HG03442 (cell line): ENCODE data around the gene MORC1.

ENCODE experiments used
- ATAC-seq: cut with Tn5 transposase; IDR thresholded peaks from one replicate; pipeline ENCODE4 v1.9.1; 2021; ENCODE audit warnings: mild to moderate bottlenecking, moderate library complexity; ENCODE audit not compliant: unreplicated experiment

The MORC1 gene

GRCh38 chr3:109033000-109033660, 84.8 kb downstream of the MORC1 start:
- ATAC-seq = no peak

- no peak for ATAC-seq
Measured at GRCh38 chr3:109028753-109029152, 89.2 kb downstream of the MORC1 start.

DNA sequence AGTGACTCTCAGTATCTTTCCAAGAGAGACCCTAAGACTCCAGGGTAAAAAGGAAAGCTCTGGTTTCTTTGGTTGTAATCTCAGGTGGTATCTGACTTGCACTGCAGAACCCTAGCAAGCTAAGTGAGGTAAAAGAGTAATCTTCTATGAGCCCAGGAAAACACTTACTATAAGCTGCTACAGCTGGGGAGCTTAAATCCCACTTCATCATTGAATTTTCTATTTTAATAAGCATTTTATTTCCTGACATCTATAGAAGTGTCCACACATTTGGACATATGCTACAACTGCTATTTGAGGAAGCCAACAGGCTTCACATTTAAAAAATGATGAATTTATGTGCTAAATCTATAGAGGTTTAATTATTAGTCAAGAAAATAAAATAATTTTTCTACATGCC, 91.1 kb downstream of the MORC1 start:
- no peak for ATAC-seq

GRCh38 chr3:109025896-109026295, 92.0 kb downstream of the MORC1 start:
- ATAC-seq = no peak

DNA sequence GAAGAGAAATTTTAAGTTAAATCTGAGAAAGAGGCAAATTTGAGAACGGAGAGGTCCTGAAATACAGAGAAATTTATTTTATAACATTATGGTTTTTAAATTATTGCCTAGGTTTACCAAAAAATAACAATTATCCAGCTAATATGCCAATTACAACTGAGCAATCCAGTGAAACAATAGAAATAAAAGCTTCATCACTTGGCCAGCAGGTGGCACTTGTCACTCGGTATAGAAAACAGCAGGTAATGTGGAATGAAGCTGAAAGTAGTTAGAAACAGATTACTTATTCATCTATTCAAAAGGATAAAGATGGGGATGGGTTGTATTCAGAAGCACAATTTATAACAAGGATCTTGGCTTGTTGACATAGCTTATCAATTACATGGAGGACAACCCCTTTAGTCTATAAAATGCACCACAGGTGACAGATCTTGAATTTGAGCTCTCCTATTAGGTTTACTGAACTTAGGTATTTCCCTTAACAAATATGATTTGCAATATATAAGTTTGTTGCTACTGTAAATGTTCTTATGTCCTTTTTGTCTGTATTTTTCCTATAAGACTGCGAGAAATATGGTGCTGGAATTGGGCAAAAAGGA, 94.2 kb downstream of the MORC1 start:
- peak; percentile 85 for ATAC-seq

DNA sequence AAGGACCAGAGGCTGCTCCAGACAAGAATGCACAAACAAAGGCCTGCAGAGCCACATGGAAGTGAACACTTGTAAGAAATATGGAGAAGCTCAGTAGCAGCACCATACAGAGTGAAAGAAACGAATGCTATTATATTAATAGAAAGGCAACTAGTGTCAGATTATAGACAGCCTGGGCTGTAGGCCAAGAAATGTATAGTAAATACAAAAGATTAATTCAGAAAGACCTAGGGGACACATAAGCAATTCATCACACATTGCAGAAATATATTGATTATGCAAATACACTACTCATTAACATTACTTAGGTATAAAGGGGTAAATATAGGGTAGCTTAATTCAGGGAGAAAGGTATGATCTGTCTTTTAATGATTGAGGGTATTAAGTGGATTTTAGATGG, 94.8 kb downstream of the MORC1 start:
- ATAC-seq = no peak

DNA sequence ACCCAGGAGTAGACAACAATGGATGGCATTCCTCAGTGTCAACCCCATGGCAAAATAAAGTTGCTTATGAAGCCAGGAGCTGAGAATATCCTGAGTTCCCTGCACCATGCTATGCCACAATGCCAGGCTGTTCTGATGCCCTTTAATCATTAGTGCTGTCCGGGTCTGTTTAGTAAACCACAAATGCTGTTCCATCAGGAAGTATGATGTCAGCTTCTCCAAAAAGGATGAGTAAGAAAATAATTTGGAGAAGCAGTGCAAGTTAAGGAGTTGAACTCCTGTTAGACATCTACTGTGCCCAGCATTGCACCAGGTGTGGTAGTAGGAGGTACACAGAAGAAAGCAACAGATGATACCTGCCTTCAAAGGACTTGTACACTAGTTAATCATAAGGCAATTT, 96.4 kb downstream of the MORC1 start:
- ATAC-seq = no peak

DNA sequence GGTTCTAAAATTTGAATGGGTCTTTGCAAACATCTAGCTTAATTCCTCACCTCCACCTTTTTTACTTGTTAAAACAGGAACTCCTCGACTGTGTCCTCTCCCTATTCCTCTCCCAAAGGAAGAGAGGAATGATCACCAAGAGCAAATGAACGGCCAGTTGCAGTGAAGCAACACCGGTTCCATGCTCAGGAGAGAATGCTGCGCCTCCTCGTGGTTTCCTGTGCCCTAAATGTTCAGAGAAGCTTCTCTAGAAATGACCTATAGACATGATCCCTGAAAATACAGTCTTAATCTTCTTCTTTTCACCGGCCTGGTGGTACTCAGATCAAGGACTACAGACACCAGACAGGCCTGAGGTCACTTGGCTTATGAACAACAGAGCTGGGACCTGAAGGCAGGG, 99.1 kb downstream of the MORC1 start:
- no peak for ATAC-seq

GRCh38 chr3:109005443-109005842, 112.5 kb downstream of the MORC1 start:
- no peak for ATAC-seq

GRCh38 chr3:108998436-108998835, 119.5 kb downstream of the MORC1 start:
- no peak for ATAC-seq

DNA sequence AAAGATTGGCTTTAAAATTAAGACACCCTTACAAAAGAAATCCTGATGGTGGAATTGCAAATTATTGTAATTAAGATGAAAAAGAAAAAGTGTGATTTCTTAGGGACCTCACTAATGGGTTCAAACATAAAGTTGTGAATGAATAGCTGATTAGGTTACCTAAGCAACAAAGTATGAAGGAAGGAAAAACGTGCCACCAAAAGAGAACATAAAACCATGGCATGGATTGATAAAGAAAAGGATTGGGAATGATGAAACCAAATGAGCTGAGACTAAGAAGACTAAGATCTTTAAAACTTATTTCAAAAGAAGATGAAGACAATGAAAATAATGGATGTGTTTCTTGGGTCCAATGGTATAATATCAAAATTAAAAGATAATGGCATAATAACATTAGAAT, 132.1 kb downstream of the MORC1 start:
- no peak for ATAC-seq

DNA sequence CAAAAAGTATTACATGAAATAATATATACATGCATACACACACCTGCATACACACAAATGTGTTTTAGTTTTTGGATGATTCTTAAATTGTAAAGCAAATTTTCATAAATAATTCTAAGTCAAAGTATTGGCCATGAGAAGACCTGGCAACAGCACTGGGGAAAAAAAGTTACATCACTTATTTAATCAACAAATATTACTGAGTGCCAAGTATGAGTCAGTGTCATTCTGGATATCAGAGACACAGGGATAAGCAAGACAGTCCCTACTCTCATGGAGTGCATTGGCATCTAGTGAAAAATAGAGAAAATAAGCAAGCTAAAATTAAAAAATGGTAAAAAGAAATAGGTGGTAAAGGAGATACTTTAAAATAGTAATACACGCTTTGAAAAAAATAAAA, 134.9 kb downstream of the MORC1 start:
- no peak for ATAC-seq

- no peak for ATAC-seq
Measured at GRCh38 chr3:108976058-108976457, 141.9 kb downstream of the MORC1 start.

GRCh38 chr3:108973019-108973418, 144.9 kb downstream of the MORC1 start:
- ATAC-seq = no peak

GRCh38 chr3:108972482-108972881, 145.5 kb downstream of the MORC1 start:
- ATAC-seq = no peak

GRCh38 chr3:108970561-108970960, 147.4 kb downstream of the MORC1 start:
- ATAC-seq = no peak

GRCh38 chr3:108966773-108967172, 151.2 kb downstream of the MORC1 start:
- ATAC-seq = no peak

- no peak for ATAC-seq
Measured at GRCh38 chr3:108959017-108959416, 158.9 kb downstream of the MORC1 start.

GRCh38 chr3:108953700-108954099, 164.2 kb downstream of the MORC1 start, which contains the start of gene GUCA1C:
Gene GUCA1C (minus strand): TSS chr3:108953879. CDS start chr3:108953762, 117 bp downstream.
- ATAC-seq = no peak

GRCh38 chr3:108953210-108953609, 164.7 kb downstream of the MORC1 start:
- no peak for ATAC-seq

- no peak for ATAC-seq
Measured at GRCh38 chr3:108951820-108952501, 166.0 kb downstream of the MORC1 start.

DNA sequence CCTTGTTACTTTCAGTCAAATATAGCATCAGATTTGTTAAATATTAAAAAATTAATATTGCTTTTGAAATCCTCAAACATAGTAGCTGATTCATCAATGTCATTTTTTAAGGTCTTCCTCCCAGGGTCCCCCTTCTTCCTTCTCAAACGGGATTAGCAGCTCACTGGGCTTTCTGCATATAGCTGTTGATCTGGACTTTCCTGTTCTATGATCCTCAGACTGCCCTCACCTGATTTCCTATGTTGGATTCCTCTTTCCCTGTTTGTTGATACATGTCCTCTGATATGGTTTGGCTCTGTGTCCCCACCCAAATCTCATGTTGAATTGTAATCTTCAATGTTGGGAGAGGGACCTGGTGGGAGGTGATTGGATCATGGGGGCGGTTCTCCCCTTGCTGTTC, 170.1 kb downstream of the MORC1 start:
- ATAC-seq = no peak
